ENCODE results near the gene CASP8AP2. TPM values are rescaled to one million over a fixed set of nuclear protein-coding genes. Genes with fewer than 3 reads are reported as not detected.

Gene CASP8AP2
- total and polyA plus RNA-seq, 7 donors = 2.1 to 25.8 (median 16.4) TPM

DNA sequence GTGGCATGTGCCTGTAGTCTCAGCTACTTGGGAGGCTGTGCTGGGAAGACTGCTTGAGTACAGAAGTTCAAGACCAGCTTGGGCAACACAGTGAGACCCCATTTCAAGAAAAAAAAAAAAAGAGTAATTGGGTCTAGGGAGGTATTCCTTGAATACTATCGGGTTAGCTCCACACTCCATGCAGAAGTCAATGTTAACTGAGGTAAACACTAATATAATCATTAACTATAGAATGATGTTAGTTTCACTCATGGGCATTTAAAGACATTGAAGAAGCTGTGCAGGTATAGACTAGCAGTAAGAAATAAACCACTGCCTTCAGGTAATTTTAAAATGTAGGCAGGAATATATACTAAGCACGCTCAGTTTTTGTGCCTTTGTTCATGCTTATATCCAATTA lies 42.7 kb upstream of the CASP8AP2 start:
- Histone ChIP-seq H3K4me3 (no peak overlapping the region), H3K36me3 (peaks cover 10 to 96% (median 37%) of the 10 kb centered on the region in 4 donors), H3K27ac (no peak overlapping the region), H3K27me3 (no peaks in the 10 kb centered on the region), H3K9me3 (no peaks in the 10 kb centered on the region), H3K4me1 (no peaks in the 10 kb centered on the region)
- WGBS, 2 donors = 53 to 82% methylated on average over 2 of the region's 2 CpGs
- intact Hi-C loops (cut with DNase I) = no loop called here
- DNase-seq = no peak
- TF ChIP-seq CTCF (IDR thresholded peaks at IDR 0.05) (no peak), POLR2AphosphoS5 (IDR thresholded peaks at IDR 0.05) (no peak), POLR2A (IDR thresholded peaks at IDR 0.05) (no peak), EP300 (IDR thresholded peaks at IDR 0.05) (no peak)

- H3K27me3 ChIP-seq = no peaks in the 10 kb centered on the region
- H3K9me3 ChIP-seq = no peaks in the 10 kb centered on the region
- H3K27ac ChIP-seq = no peak overlapping the region
- DNase-seq = no peak
- H3K36me3 ChIP-seq = peaks cover 10 to 96% (median 35%) of the 10 kb centered on the region in 4 donors
- TF ChIP-seq POLR2AphosphoS5 (IDR thresholded peaks at IDR 0.05) = no peak
- WGBS, 2 donors = 45 to 80% methylated on average over 7 of the region's 7 CpGs
- no peaks in the 10 kb centered on the region for H3K4me1 ChIP-seq
- H3K4me3 ChIP-seq = no peak overlapping the region
- intact Hi-C loops (cut with DNase I) = no loop called here
These were observed 41.9 kb upstream of the CASP8AP2 start for GRCh38 chr6:89787660-89788328.

GRCh38 chr6:89789980-89790379 lies 39.7 kb upstream of the CASP8AP2 start:
- no peak overlapping the region for H3K27ac ChIP-seq
- H3K4me3 ChIP-seq = no peak overlapping the region
- H3K4me1 ChIP-seq = no peaks in the 10 kb centered on the region
- H3K9me3 ChIP-seq = no peaks in the 10 kb centered on the region
- intact Hi-C loops (cut with DNase I) = no loop called here
- WGBS, 2 donors = 52 to 87% methylated on average over 1 of the region's 1 CpG
- DNase-seq = no peak
- no peaks in the 10 kb centered on the region for H3K27me3 ChIP-seq
- peaks cover 8 to 93% (median 22%) of the 10 kb centered on the region in 4 donors for H3K36me3 ChIP-seq
- TF ChIP-seq CTCF (IDR thresholded peaks at IDR 0.05) (no peak), POLR2AphosphoS5 (IDR thresholded peaks at IDR 0.05) (no peak), EP300 (IDR thresholded peaks at IDR 0.05) (no peak), POLR2A (IDR thresholded peaks at IDR 0.05) (no peak)

- Histone ChIP-seq H3K4me1 (no peaks in the 10 kb centered on the region), H3K9me3 (no peaks in the 10 kb centered on the region), H3K27me3 (no peaks in the 10 kb centered on the region), H3K4me3 (no peak overlapping the region), H3K27ac (no peak overlapping the region), H3K36me3 (peaks cover 8 to 92% (median 21%) of the 10 kb centered on the region in 4 donors)
- TF ChIP-seq EP300 (IDR thresholded peaks at IDR 0.05) (no peak), POLR2A (IDR thresholded peaks at IDR 0.05) (no peak)
- WGBS, 2 donors = 94 to 96% methylated on average over 2 of the region's 2 CpGs
- intact Hi-C loops (cut with DNase I) = no loop called here
- DNase-seq = no peak
These were observed 39.3 kb upstream of the CASP8AP2 start for GRCh38 chr6:89790403-89790802.

DNA sequence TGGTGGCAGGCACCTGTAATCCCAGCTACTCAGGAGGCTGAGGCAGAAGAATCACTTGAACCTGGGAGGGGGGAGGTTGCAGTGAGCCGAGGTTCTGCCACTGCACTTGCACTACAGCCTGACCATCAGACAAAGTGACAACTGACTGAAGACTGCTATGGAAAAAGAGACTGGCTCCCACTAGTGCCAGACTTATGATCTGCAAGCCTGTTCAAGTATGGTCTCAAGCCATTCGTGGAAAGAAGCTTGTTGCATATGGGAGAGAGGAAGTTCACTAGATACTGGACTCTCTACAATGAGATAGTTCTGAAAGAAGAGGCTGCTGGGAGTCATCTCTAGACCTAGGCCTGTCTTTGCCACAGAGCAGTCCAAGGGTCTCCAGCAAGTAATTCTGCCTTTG lies 36.8 kb upstream of the CASP8AP2 start:
- H3K9me3 ChIP-seq = no peaks in the 10 kb centered on the region
- no peak for DNase-seq
- 37 to 39% methylated on average over 2 of the region's 2 CpGs for WGBS, 2 donors
- no peak overlapping the region for H3K27ac ChIP-seq
- no peak for TF ChIP-seq POLR2A (IDR thresholded peaks at IDR 0.05)
- no peak for TF ChIP-seq POLR2AphosphoS5 (IDR thresholded peaks at IDR 0.05)
- TF ChIP-seq CTCF (IDR thresholded peaks at IDR 0.05) = no peak
- TF ChIP-seq EP300 (IDR thresholded peaks at IDR 0.05) = no peak
- peaks cover 8 to 74% (median 13%) of the 10 kb centered on the region in 4 donors for H3K36me3 ChIP-seq
- intact Hi-C loops (cut with DNase I) = no loop called here
- H3K27me3 ChIP-seq = no peaks in the 10 kb centered on the region
- H3K4me1 ChIP-seq = no peaks in the 10 kb centered on the region
- no peak overlapping the region for H3K4me3 ChIP-seq

- no peak for DNase-seq
- TF ChIP-seq CTCF (IDR thresholded peaks at IDR 0.05) = no peak
- TF ChIP-seq EP300 (IDR thresholded peaks at IDR 0.05) = no peak
- no peak for TF ChIP-seq POLR2AphosphoS5 (IDR thresholded peaks at IDR 0.05)
- TF ChIP-seq POLR2A (IDR thresholded peaks at IDR 0.05) = no peak
- intact Hi-C loops (cut with DNase I) = no loop called here
- WGBS, 2 donors = 83 to 90% methylated on average over 3 of the region's 3 CpGs
- H3K9me3 ChIP-seq = no peaks in the 10 kb centered on the region
- H3K4me1 ChIP-seq = no peaks in the 10 kb centered on the region
- no peak overlapping the region for H3K27ac ChIP-seq
- H3K27me3 ChIP-seq = no peaks in the 10 kb centered on the region
- H3K4me3 ChIP-seq = no peak overlapping the region
- peaks cover 8 to 67% (median 10%) of the 10 kb centered on the region in 4 donors for H3K36me3 ChIP-seq
These were observed 36.1 kb upstream of the CASP8AP2 start for GRCh38 chr6:89793586-89793985.

Data from sigmoid colon (tissue), 7 donors.